Kidney epithelial cell (primary cell): ENCODE data around the gene ABI3BP. TPM values are rescaled to one million over a fixed set of nuclear protein-coding genes. Genes with fewer than 3 reads are reported as not detected.

ENCODE experiments used
- DNase-seq: peaks from one replicate; pipeline ENCODE4 v3.0.0-alpha.2; 2010; ENCODE audit warnings: low read depth
- H3K27me3 ChIP-seq: 2 replicates; pipeline ENCODE4 v1.6.0; 2011; ENCODE audit warnings: low read length; ENCODE audit not compliant: control insufficient read depth, insufficient read depth
- H3K36me3 ChIP-seq: 2 replicates; pipeline ENCODE4 v1.5.1; 2011; ENCODE audit warnings: low read length; ENCODE audit not compliant: control insufficient read depth, insufficient read depth
- H3K4me3 ChIP-seq: 2 replicates; pipeline ENCODE4 v1.5.1; 2011; ENCODE audit warnings: low read depth, mild to moderate bottlenecking, control low read depth, low read length
- total RNA-seq: library from RNA; depleted of rRNA; stranded (reverse); fragments of >200 nt; gene quantifications from 2 replicates; pipeline ENCODE4 v1.2.3, GENCODE V29; 2015
- TF ChIP-seq, protein P1 (sequence below): IDR thresholded peaks from 2 replicates; pipeline ENCODE4 v1.5.1; 2011; ENCODE audit warnings: mild to moderate bottlenecking, moderate library complexity, low read length, control low read depth, inconsistent platforms; ENCODE audit not compliant: insufficient read depth, poor library complexity, severe bottlenecking

ABI3BP gene
- total RNA-seq, 1 donor from 2014 or later = 0.84 TPM

DNA sequence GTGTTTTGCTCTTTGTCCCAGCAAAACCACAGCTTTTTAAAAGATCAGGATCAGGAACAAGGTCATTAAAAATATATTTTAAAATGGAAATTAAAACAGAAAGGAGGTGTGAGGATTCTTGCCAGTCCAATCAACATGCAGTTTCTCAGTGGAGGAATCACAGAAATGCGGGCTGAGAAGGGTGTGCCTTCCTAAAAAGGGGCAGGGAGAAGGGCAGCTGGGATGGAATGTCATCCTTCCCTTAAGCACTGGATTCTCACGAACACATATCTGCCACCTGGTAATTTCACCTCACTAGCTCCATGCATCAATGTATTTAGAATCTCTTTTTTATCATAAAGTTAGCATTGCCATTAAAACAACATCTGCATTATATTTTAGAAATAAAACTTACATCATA lies 21.4 kb downstream of the ABI3BP start:
- H3K4me3 ChIP-seq = no peak overlapping the region
- no peaks in the 10 kb centered on the region for H3K36me3 ChIP-seq
- H3K27me3 ChIP-seq = no peaks in the 10 kb centered on the region
- no peak for DNase-seq
- TF ChIP-seq, protein P1, sequence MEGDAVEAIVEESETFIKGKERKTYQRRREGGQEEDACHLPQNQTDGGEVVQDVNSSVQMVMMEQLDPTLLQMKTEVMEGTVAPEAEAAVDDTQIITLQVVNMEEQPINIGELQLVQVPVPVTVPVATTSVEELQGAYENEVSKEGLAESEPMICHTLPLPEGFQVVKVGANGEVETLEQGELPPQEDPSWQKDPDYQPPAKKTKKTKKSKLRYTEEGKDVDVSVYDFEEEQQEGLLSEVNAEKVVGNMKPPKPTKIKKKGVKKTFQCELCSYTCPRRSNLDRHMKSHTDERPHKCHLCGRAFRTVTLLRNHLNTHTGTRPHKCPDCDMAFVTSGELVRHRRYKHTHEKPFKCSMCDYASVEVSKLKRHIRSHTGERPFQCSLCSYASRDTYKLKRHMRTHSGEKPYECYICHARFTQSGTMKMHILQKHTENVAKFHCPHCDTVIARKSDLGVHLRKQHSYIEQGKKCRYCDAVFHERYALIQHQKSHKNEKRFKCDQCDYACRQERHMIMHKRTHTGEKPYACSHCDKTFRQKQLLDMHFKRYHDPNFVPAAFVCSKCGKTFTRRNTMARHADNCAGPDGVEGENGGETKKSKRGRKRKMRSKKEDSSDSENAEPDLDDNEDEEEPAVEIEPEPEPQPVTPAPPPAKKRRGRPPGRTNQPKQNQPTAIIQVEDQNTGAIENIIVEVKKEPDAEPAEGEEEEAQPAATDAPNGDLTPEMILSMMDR = no peak

DNA sequence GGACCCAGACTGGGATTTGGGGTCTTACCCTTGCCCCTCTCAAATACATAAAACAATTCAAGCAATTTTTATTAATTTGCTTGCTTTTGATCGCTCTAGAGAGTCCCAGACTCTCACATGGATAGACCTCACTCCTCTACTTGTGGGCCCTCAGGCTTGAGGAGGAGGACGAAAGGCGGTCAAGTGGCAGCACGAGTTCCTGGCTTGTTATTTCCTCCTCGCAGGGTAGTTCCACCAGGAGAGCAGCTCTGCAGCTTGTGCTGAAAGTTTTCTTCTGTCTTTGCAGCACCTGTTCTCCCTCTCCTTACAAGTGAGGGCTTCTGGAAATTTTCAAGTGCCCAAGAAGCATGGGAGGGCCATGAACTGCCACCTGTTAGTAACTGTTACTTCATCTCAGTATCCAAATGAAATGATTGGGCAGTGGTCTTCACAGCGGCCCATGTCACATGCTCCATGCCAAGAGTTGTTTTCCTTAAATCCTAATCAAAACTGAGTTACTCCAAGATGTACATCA lies 22.7 kb downstream of the ABI3BP start:
- no peak for DNase-seq
- no peak overlapping the region for H3K4me3 ChIP-seq
- TF ChIP-seq, protein P1 = no peak
- no peaks in the 10 kb centered on the region for H3K27me3 ChIP-seq
- no peaks in the 10 kb centered on the region for H3K36me3 ChIP-seq

DNA sequence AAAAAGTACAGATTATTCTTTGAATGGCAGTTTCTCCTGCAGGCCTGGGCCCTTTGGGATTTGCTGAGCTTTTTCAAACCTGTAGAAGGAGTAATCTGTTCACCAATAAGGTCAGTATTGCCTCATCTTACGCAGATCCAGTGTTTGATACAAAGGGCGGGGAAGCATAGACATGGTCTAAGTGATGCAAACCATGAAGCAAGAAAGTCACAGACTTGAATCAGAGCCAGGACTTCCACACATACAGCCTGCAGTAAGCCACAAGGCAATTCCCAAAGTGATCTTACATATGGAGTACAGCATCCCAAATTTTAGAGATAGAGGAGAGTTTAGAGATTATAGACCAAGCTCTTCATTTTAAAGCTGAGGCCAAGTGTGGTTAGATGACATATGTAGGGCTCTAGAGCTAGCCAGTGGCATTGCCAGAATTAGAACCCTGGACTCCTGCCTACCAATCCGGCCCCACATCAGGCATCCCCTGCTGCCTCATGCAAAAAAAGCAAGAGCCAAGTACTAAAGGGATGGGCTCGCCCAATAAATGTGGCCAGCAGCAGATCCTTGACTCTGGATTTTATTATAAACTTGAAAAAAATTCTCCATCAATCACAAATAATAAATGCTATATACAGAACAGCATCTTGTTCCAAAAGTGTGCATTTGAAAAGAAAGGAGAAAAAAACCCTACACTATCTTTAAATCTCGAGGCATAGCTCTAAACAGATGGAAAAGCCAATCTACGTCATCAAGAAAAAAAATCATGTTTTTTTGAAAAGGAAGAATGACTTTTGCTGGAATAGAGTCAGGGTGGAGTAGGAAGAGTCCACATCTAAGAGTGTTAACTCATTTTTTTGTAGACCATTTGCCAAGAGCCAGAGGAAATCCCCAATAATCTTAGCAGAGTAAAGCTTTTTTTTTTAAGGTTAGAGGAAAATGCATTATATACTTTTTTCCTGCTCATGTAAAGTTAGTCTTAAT lies 24.0 kb downstream of the ABI3BP start:
- no peak overlapping the region for H3K4me3 ChIP-seq
- no peak for DNase-seq
- no peaks in the 10 kb centered on the region for H3K27me3 ChIP-seq
- TF ChIP-seq, protein P1 = no peak
- H3K36me3 ChIP-seq = no peaks in the 10 kb centered on the region

DNA sequence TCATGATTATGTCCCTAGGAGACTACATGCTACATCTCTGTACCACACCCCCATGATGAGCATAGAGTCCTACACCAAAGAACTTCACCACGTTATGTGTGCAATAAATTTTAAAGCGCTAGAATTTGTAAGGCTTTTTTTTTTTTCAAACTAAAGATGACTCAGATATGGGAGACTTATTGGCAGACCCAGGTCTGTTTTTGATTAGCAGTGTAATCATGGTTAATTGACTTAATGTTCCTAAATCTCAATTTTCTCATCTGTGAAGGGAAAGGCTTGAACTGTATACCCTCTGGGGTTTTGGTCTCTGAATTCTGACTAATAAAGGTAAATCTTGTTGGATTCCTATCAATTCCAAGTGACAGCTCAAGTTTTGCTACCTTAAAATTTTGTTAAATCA lies 26.4 kb downstream of the ABI3BP start:
- TF ChIP-seq, protein P1 = no peak
- Histone ChIP-seq H3K27me3 (no peaks in the 10 kb centered on the region), H3K4me3 (no peak overlapping the region), H3K36me3 (no peaks in the 10 kb centered on the region)
- no peak for DNase-seq

DNA sequence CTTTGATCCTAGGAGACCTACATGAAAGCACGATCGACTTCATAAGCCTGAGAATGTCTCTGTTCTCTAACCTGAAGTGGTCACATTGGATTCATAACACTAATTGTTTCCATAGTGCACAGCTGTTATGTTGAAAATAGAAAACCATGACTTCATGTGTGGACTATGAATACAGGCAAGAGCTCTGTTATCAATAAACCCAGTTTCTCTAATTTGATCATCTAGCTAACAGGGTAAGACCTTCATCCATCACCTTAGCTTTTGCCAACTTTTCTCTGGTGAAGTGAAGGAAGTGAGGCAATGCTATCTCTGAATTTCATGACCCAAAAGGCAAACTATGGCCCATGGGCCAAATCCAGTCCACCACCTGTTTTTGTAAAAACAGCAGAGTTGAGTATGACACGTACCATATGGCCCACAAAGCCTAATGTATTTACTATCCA lies 27.2 kb downstream of the ABI3BP start:
- Histone ChIP-seq H3K4me3 (no peak overlapping the region), H3K36me3 (no peaks in the 10 kb centered on the region), H3K27me3 (no peaks in the 10 kb centered on the region)
- TF ChIP-seq, protein P1 = no peak
- no peak for DNase-seq

DNA sequence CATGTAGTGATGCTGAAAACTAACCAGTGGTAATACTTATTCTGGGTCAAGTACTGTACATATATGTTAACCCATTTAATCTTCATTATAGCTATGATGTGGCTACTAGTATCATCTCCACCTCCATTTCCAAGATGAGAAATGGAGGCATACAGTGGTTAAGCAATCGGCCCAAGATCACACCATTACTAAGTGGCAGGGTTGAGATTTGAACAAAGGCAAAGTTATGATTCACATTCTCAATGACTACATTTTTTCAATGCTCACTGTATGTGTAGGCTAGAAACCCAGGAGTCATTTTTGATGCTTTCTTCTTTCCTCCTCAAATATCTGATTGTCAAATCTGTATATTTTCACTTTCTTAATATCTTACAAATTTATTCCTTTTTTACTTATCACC lies 30.2 kb downstream of the ABI3BP start:
- no peaks in the 10 kb centered on the region for H3K27me3 ChIP-seq
- H3K36me3 ChIP-seq = no peaks in the 10 kb centered on the region
- no peak for DNase-seq
- TF ChIP-seq, protein P1 = no peak
- H3K4me3 ChIP-seq = no peak overlapping the region
